HCT116 (cell line): Measurements from ENCODE around the gene KLK11.
A peak's percentile ranks its signal among the peaks of the same experiment; 100 is the strongest.

ENCODE experiments used
- CTCF ChIP-seq, 3 experiments: fragments of 200-600 bp in 1 of 3; sonication (generic) in 1 of 3; IDR thresholded peaks in 2 of 3; conservative IDR thresholded peaks in 1 of 3; 2 replicates each; pipeline ENCODE4 v1.5.1; 2012 to 2017; ENCODE audit warnings: low read depth in 2 of 3, low read length in 2 of 3, antibody characterized with exemption in 1 of 3, borderline replicate concordance in 1 of 3, control low read depth in 1 of 3, mild to moderate bottlenecking in 1 of 3, mixed read lengths in 1 of 3, mixed run types in 1 of 3, moderate library complexity in 1 of 3; ENCODE audit not compliant: insufficient read depth in 1 of 3
- EZH2 ChIP-seq: fragments of 200-600 bp; sonication (generic); IDR thresholded peaks from 2 replicates; pipeline ENCODE4 v1.6.1; 2017; ENCODE audit warnings: antibody characterized with exemption, mixed run types
- JUND ChIP-seq: IDR thresholded peaks from 2 replicates; pipeline ENCODE4 v1.6.1; 2012
- POLR2A ChIP-seq: IDR thresholded peaks from 2 replicates; pipeline ENCODE4 v1.7.0; 2011; ENCODE audit warnings: borderline replicate concordance; ENCODE audit not compliant: insufficient read depth, insufficient read length; ENCODE audit errors: extremely low read depth
- POLR2AphosphoS5 ChIP-seq: IDR thresholded peaks from 2 replicates; pipeline ENCODE4 v1.6.1; 2011; ENCODE audit warnings: mild to moderate bottlenecking, low read depth, low read length, moderate library complexity
- RAD21 ChIP-seq: IDR thresholded peaks from 2 replicates; pipeline ENCODE4 v1.6.1; 2012; ENCODE audit warnings: low read depth, mild to moderate bottlenecking
- SIN3A ChIP-seq: IDR thresholded peaks from 2 replicates; pipeline ENCODE4 v1.6.1; 2012; ENCODE audit warnings: low read depth
- TF ChIP-seq, protein P1 (sequence below): IDR thresholded peaks from 2 replicates; pipeline ENCODE4 v1.6.1; 2012
- TF ChIP-seq, protein P2 (sequence below): IDR thresholded peaks from 2 replicates; pipeline ENCODE4 v1.6.1; 2012; ENCODE audit warnings: low read depth

- TF ChIP-seq SIN3A, result no peak
- TF ChIP-seq, protein P1, sequence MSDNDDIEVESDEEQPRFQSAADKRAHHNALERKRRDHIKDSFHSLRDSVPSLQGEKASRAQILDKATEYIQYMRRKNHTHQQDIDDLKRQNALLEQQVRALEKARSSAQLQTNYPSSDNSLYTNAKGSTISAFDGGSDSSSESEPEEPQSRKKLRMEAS, result no peak
- TF ChIP-seq CTCF (IDR thresholded peaks at IDR 0.05 in 2 of 3, conservative IDR thresholded peaks at IDR 0.05 in 1 of 3; ENCODE audit: borderline replicate concordance in 1 of 3, insufficient read depth in 1 of 3, low read depth in 2 of 3, low read length in 2 of 3), result no peak
- TF ChIP-seq JUND, result peak; percentile 64
- TF ChIP-seq RAD21, result no peak
- no peak for TF ChIP-seq POLR2AphosphoS5
- no peak for TF ChIP-seq EZH2
- no peak for TF ChIP-seq POLR2A
- TF ChIP-seq, protein P2, sequence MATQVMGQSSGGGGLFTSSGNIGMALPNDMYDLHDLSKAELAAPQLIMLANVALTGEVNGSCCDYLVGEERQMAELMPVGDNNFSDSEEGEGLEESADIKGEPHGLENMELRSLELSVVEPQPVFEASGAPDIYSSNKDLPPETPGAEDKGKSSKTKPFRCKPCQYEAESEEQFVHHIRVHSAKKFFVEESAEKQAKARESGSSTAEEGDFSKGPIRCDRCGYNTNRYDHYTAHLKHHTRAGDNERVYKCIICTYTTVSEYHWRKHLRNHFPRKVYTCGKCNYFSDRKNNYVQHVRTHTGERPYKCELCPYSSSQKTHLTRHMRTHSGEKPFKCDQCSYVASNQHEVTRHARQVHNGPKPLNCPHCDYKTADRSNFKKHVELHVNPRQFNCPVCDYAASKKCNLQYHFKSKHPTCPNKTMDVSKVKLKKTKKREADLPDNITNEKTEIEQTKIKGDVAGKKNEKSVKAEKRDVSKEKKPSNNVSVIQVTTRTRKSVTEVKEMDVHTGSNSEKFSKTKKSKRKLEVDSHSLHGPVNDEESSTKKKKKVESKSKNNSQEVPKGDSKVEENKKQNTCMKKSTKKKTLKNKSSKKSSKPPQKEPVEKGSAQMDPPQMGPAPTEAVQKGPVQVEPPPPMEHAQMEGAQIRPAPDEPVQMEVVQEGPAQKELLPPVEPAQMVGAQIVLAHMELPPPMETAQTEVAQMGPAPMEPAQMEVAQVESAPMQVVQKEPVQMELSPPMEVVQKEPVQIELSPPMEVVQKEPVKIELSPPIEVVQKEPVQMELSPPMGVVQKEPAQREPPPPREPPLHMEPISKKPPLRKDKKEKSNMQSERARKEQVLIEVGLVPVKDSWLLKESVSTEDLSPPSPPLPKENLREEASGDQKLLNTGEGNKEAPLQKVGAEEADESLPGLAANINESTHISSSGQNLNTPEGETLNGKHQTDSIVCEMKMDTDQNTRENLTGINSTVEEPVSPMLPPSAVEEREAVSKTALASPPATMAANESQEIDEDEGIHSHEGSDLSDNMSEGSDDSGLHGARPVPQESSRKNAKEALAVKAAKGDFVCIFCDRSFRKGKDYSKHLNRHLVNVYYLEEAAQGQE, result no peak
Observed at GRCh38 chr19:50978772-50979390, 47.5 kb downstream of the KLK11 start.
